GM12865 (cell line): ENCODE data around the gene RBM34.

Source experiments
- DNase-seq: peaks from one replicate; pipeline ENCODE4 v3.0.0; 2010; ENCODE audit warnings: low read depth
- H3K4me3 ChIP-seq: 2 replicates; pipeline ENCODE4 v1.5.1; 2011; ENCODE audit warnings: mild to moderate bottlenecking, low read depth, low read length, control low read depth
- TF ChIP-seq, protein P1 (sequence below): IDR thresholded peaks from 2 replicates; pipeline ENCODE4 v1.5.1; 2011; ENCODE audit warnings: low read length, control low read depth, low read depth, inconsistent platforms; ENCODE audit not compliant: insufficient read depth; ENCODE audit errors: missing control alignments

RBM34 gene

DNA sequence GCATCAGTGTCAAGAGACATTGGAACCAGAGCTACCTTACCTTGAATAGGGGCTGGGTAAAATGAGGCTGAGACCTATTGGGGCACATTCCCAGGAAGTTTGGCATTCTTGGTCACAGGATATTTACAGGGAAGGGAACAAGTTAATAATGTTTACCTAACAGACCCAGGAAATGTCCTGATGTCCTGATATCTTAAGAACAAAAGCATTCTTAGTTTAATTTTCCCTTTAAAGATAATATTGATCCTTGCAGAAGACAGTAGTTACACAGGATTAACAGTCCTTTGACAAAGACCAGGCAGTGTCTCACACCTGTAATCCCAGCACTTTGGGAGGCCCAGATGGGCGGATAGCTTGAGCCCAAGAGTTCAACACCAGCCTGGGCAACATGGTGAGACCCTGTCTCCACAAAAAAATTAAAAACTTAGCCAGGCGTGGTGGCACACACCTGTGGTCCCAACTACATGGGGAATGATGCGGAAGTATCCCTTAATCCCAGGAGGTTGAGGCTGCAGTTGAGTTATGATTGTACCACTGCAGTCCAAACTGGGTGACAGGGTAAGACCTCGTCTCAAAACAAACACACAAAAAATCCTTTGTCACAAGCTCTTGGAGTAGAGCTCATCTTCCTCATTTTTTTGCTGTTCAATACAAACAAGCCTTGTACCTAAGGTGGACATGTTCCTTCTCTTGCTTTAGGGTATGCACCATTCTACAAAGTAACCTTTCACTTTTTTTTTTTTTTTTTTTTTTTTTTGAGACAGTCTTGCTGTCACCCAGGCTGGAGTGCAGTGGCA is 31.1 kb downstream of the RBM34 start:
- TF ChIP-seq, protein P1, sequence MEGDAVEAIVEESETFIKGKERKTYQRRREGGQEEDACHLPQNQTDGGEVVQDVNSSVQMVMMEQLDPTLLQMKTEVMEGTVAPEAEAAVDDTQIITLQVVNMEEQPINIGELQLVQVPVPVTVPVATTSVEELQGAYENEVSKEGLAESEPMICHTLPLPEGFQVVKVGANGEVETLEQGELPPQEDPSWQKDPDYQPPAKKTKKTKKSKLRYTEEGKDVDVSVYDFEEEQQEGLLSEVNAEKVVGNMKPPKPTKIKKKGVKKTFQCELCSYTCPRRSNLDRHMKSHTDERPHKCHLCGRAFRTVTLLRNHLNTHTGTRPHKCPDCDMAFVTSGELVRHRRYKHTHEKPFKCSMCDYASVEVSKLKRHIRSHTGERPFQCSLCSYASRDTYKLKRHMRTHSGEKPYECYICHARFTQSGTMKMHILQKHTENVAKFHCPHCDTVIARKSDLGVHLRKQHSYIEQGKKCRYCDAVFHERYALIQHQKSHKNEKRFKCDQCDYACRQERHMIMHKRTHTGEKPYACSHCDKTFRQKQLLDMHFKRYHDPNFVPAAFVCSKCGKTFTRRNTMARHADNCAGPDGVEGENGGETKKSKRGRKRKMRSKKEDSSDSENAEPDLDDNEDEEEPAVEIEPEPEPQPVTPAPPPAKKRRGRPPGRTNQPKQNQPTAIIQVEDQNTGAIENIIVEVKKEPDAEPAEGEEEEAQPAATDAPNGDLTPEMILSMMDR = no peak
- no peak for DNase-seq
- H3K4me3 ChIP-seq = no peak overlapping the region

DNA sequence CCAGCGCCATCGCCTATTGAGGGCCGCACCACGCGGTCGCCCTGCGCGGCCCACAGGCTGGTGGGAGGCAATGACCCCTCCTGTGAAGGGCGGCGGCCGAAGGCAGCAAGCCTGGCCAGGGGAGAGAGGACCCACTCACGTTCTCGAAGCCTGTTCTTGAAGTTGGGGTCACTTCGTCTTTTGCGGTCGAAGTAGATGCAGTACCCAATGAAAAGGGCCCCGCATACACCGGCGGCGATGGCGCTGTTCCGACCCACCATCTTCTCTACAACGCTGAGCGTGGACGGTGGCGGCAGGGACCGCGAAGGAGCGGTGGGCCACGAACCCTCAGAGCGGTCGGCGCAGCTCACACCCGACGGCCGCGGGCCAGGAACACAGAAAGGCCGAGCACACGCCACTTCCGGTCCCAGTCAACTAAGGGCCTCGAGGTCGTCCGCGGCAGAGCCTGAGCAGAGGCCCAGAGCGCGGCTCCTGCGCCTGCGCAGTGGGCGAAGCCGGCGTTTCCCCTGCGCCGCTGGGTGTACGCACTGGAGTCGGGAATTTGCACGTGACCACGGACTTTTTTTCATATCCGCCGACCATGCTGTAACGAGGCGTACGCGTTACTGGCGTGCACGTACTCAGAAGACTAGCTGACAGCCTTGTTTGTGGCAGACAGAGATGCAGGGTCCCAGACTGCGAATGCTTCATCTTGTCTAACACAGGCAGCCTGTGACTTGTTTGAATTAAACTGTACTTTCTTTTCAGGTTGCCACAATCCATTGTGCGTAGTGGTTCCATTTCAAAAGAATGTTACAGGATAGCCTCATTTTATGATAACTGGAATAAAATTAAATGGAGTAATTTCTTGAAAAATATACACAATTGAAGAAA is 32.4 kb downstream of the RBM34 start, which contains the start of gene TOMM20:
Gene TOMM20 (minus strand): TSS at position 382 of the 873 bp plus-strand sequence. CDS start 122 bp downstream, at position 260.
- TF ChIP-seq, protein P1 = no peak
- DNase-seq = peak; percentile 99
- peak within 1 kb of the TSS; percentile 87 for H3K4me3 ChIP-seq

GRCh38 chr1:235127732-235128455 is 33.2 kb downstream of the RBM34 start:
- H3K4me3 ChIP-seq = peak overlapping the region; percentile 87
- peak; percentile 22 for DNase-seq
- TF ChIP-seq, protein P1 = no peak

DNA sequence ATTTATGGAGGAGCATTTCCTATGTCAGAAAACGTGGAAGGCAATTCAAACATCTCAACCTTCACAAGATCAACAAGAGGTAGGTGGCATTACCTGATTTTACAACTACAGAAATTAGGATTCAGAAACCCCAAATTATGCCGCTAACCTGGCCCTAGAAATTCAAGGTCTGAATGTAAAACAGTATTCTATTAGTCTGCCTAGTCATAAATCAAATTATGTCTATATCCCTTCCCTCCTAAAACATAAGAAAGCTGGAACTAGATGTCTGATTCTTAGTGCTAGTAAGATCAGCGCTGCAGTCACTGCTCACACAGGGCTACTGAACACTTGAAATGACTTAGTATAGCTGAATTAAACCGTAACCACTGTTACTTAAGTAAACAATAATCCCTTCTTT is 33.8 kb downstream of the RBM34 start:
- DNase-seq = no peak
- TF ChIP-seq, protein P1 = no peak
- peak overlapping the region; percentile 87 for H3K4me3 ChIP-seq

DNA sequence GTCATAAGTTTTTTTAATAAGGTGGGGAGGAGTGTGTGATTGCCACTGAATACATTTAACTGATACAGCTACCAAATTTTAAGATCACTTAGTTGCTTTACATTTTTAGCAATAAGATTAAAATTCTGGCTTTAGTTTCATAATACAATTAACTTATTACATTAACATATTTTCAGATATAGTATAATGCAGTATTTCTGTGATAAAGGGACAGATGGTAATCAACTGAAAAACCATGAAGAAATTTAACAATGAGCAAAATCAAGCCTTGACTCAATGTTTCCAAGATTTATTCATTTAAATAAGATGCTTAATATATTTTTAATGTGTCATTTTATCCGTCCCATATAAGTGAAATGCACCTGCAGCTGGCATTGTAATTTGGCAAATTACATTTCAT is 36.4 kb downstream of the RBM34 start:
- DNase-seq = no peak
- no peak overlapping the region for H3K4me3 ChIP-seq
- TF ChIP-seq, protein P1 = no peak

- no peak for DNase-seq
- TF ChIP-seq, protein P1 = no peak
- H3K4me3 ChIP-seq = no peak overlapping the region
Measured at GRCh38 chr1:235124111-235124510, 36.9 kb downstream of the RBM34 start.
